NT2/D1 (cell line): ENCODE results near the gene LRSAM1.

ENCODE experiments used
- SUZ12 ChIP-seq: IDR thresholded peaks from 2 replicates; pipeline ENCODE4 v1.6.1; 2011; ENCODE audit not compliant: insufficient read length, insufficient read depth; ENCODE audit errors: extremely low read depth
- YY1 ChIP-seq: IDR thresholded peaks from 2 replicates; pipeline ENCODE4 v1.6.1; 2011; ENCODE audit not compliant: insufficient read length, insufficient read depth
- ZNF274 ChIP-seq: IDR thresholded peaks from 2 replicates; pipeline ENCODE4 v1.6.1; 2011; ENCODE audit warnings: mild to moderate bottlenecking, low read depth, low read length

GRCh38 chr9:127452691-127453090 is 1.4 kb downstream of the LRSAM1 start:
- no peak for TF ChIP-seq YY1
- TF ChIP-seq ZNF274: no peak
- TF ChIP-seq SUZ12: no peak
